ENCODE measurements around the gene ICAM5. TPM values are rescaled to one million over a fixed set of nuclear protein-coding genes. Genes with fewer than 3 reads are reported as not detected.

The ICAM5 gene
- total and polyA plus RNA-seq, 9 of the 15 experiments (the other 6 are each of a cell fraction or from before 2014, with no cell fraction given): 0.10 to 114 (median 13.7) TPM

DNA sequence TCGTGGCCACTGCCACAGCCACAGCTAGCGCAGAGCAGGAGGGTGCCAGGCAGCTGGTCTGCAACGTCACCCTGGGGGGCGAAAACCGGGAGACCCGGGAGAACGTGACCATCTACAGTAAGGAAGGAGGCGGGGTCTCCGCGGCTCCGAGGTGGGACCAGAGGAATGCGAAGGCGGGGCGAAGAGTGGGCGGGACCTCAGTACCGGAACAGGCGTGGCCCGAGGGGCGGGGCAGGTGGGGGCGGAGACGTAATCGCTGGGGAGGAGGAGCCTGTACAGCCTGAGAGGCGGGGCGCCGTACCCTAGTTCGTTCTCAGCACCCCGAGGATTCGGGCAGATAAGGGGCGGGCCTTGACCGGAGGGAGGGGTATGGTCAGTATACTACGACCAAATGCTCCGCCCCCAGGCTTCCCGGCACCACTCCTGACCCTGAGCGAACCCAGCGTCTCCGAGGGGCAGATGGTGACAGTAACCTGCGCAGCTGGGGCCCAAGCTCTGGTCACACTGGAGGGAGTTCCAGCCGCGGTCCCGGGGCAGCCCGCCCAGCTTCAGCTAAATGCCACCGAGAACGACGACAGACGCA, 2.5 kb downstream of the ICAM5 start:
- H3K27ac ChIP-seq (ENCODE audit: extremely low read depth, low read depth, low read length): peak overlapping the region; percentile 96
- TF ChIP-seq NR2C2 (CRISPR knock-in tag; IDR thresholded peaks at IDR 0.05) (no peak), NR2C2 (tag; IDR thresholded peaks at IDR 0.05) (peak; percentile 74; the same call in 1 of the 2 replicates), CXXC5 (CRISPR knock-in tag; IDR thresholded peaks at IDR 0.05) (0 out of 2 replicates have a peak, but pooled peaks have one; percentile 22), FOXJ2 (tag; IDR thresholded peaks at IDR 0.05) (no peak), POLR3A (IDR thresholded peaks at IDR 0.05; ENCODE audit: borderline replicate concordance, extremely low read depth, insufficient read depth, insufficient read length) (no peak), CBFA2T2 (conservative IDR thresholded peaks at IDR 0.05) (no peak), CBFB (CRISPR knock-in tag; IDR thresholded peaks at IDR 0.05) (no peak), ZNF589 (CRISPR knock-in tag; IDR thresholded peaks at IDR 0.05; ENCODE audit: low read depth) (no peak), CTBP1 (IDR thresholded peaks at IDR 0.05; ENCODE audit: borderline replicate concordance) (no peak; the same call in 1 of the 2 replicates), PPARD (CRISPR knock-in tag; IDR thresholded peaks at IDR 0.05) (no peak), BCL6 (CRISPR knock-in tag; IDR thresholded peaks at IDR 0.05) (no peak), MIER1 (IDR thresholded peaks at IDR 0.05; ENCODE audit: low read depth) (no peak), ZNF445 (CRISPR knock-in tag; IDR thresholded peaks at IDR 0.05; ENCODE audit: low read depth) (no peak), L3MBTL2 (IDR thresholded peaks at IDR 0.05) (peak; percentile 81; the same call in 1 of the 2 replicates), RCOR1 (IDR thresholded peaks at IDR 0.05; ENCODE audit: borderline replicate concordance in 1 of 2, low read depth in 2 of 2, low read length in 2 of 2) (no peak)
- TF ChIP-seq, protein P1, sequence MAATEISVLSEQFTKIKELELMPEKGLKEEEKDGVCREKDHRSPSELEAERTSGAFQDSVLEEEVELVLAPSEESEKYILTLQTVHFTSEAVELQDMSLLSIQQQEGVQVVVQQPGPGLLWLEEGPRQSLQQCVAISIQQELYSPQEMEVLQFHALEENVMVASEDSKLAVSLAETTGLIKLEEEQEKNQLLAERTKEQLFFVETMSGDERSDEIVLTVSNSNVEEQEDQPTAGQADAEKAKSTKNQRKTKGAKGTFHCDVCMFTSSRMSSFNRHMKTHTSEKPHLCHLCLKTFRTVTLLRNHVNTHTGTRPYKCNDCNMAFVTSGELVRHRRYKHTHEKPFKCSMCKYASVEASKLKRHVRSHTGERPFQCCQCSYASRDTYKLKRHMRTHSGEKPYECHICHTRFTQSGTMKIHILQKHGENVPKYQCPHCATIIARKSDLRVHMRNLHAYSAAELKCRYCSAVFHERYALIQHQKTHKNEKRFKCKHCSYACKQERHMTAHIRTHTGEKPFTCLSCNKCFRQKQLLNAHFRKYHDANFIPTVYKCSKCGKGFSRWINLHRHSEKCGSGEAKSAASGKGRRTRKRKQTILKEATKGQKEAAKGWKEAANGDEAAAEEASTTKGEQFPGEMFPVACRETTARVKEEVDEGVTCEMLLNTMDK (IDR thresholded peaks at IDR 0.05; ENCODE audit: borderline replicate concordance, insufficient read depth, low read depth, low read length, poor library complexity, severe bottlenecking): no peak
- TF ChIP-seq, protein P2, sequence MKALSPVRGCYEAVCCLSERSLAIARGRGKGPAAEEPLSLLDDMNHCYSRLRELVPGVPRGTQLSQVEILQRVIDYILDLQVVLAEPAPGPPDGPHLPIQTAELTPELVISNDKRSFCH (CRISPR knock-in tag; IDR thresholded peaks at IDR 0.05): no peak
- TF ChIP-seq, protein P2 (tag; IDR thresholded peaks at IDR 0.05): no peak
- TF ChIP-seq, protein P3, sequence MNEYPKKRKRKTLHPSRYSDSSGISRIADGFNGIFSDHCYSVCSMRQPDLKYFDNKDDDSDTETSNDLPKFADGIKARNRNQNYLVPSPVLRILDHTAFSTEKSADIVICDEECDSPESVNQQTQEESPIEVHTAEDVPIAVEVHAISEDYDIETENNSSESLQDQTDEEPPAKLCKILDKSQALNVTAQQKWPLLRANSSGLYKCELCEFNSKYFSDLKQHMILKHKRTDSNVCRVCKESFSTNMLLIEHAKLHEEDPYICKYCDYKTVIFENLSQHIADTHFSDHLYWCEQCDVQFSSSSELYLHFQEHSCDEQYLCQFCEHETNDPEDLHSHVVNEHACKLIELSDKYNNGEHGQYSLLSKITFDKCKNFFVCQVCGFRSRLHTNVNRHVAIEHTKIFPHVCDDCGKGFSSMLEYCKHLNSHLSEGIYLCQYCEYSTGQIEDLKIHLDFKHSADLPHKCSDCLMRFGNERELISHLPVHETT (CRISPR knock-in tag; conservative IDR thresholded peaks at IDR 0.05 in 1 of 2, IDR thresholded peaks at IDR 0.05 in 1 of 2): 0 out of 4 replicates have a peak, but pooled peaks of 1 of the 2 experiments have one; percentile 13

More for the DNA sequence above, 2.5 kb downstream of the ICAM5 start:
- Histone ChIP-seq H3K4me2 (ENCODE audit: insufficient read depth, low read length) (peak overlapping the region; percentile 99), H3K79me2 (ENCODE audit: control insufficient read depth, insufficient read depth, low read length) (peaks cover 81% of the 10 kb centered on the region), H4K20me1 (replicated peaks; ENCODE audit: control insufficient read depth, insufficient read depth, low read length) (no peaks in the 10 kb centered on the region; the same call in 1 of the 2 replicates), H3K27me3 (ENCODE audit: control insufficient read depth in 2 of 2, insufficient read depth in 2 of 2, low read length in 2 of 2) (no peaks in the 10 kb centered on the region), H3K36me3 (ENCODE audit: control insufficient read depth, insufficient read depth, low read length) (peaks cover 40% of the 10 kb centered on the region; the same call in 2 of the 3 replicates), H3K4me1 (replicated peaks in 1 of 2; ENCODE audit: control insufficient read depth in 2 of 2, insufficient read depth in 2 of 2, low read length in 2 of 2) (peaks cover 12 to 85% of the 10 kb centered on the region in 2 experiments; a peak in 4 of 5 replicates), H3K9ac (ENCODE audit: insufficient read depth in 1 of 2, low read depth in 2 of 2, low read length in 2 of 2) (peak overlapping the region; percentile 91 to 99), H2AFZ (ENCODE audit: low read depth, low read length) (peak overlapping the region; percentile 35), H3K9me1 (ENCODE audit: control insufficient read depth, insufficient read depth, low read length) (no peaks in the 10 kb centered on the region), H3K4me3 (peak overlapping the region; percentile 79), H3K9me3 (replicated peaks; ENCODE audit: control insufficient read depth, insufficient read depth, low read depth, low read length) (peaks cover 2% of the 10 kb centered on the region; the same call in 1 of the 2 replicates)
- FAIRE-seq (peak; percentile 95), ATAC-seq (peak; percentile 69), DNase-seq (ENCODE audit: extremely low read depth in 1 of 4, low spot score in 3 of 4) (peak; percentile 84 to 98 (median 92))
- intact Hi-C loops (cut with micrococcal nuclease): no loop called here
- in situ Hi-C loops (cut with MboI): no loop called here
- 2% methylated on average over 37 of the region's 45 CpGs for WGBS (ENCODE audit: insufficient coverage, low coverage, missing lambda C conversion rate)
- ChIA-PET POLR2A (interaction anchor here (0.6 to 1.3 kb wide), 10 partner anchors 9 to 302 kb away, joined by 3 to 7 read pairs (median 3); partner anchors contain the start of genes ICAM1 and RAVER1), CTCF (ENCODE audit: low intra/inter-chr PET ratio) (no interaction called here)
- BruUV-seq (replicated peaks): no TSS peak

Data from K562 (cell line).